ENCODE results near the gene SORBS1. TPM values are rescaled to one million over a fixed set of nuclear protein-coding genes. Genes with fewer than 3 reads are reported as not detected.

SORBS1 gene
- total RNA-seq, 1 experiment from 2014 or later, result 39.9 TPM

GRCh38 chr10:95434583-95434982, 126.6 kb downstream of the SORBS1 start:
- Mint-ChIP-seq H3K27ac (peak overlapping the region; percentile 40), H3K27me3 (ENCODE audit: low read depth) (no peaks in the 10 kb centered on the region), H3K9me3 (no peaks in the 10 kb centered on the region), H3K36me3 (peaks cover 8% of the 10 kb centered on the region), H3K4me1 (peaks cover 2% of the 10 kb centered on the region; the same call in 1 of the 2 replicates), H3K4me3 (no peak overlapping the region)
- ATAC-seq (no peak), DNase-seq (ENCODE audit: low spot score) (no peak)
- TF ChIP-seq ZNF317 (CRISPR knock-in tag; IDR thresholded peaks at IDR 0.05; ENCODE audit: borderline replicate concordance, low read depth) (no peak), RELA (CRISPR knock-in tag; IDR thresholded peaks at IDR 0.05; ENCODE audit: borderline replicate concordance) (no peak), HMGXB4 (CRISPR knock-in tag; IDR thresholded peaks at IDR 0.05) (no peak), ZNF671 (CRISPR knock-in tag; IDR thresholded peaks at IDR 0.05) (no peak)
- POLR2A ChIA-PET, result no interaction called here
- CTCF ChIA-PET, result interaction anchor here (2.9 to 8.2 kb wide), 2 partner anchors 11 to 167 kb away, joined by 11 to 166 read pairs; no protein-coding TSS in a partner anchor

GRCh38 chr10:95431900-95432342, 129.2 kb downstream of the SORBS1 start:
- Mint-ChIP-seq H3K27me3 (ENCODE audit: low read depth) (no peaks in the 10 kb centered on the region), H3K9me3 (no peaks in the 10 kb centered on the region), H3K36me3 (peaks cover 3% of the 10 kb centered on the region; the same call in 1 of the 2 replicates), H3K4me1 (peaks cover 2% of the 10 kb centered on the region; the same call in 1 of the 2 replicates), H3K27ac (peak overlapping the region; percentile 63; the same call in 1 of the 2 replicates), H3K4me3 (no peak overlapping the region)
- ATAC-seq (no peak), DNase-seq (ENCODE audit: low spot score) (no peak)
- ChIA-PET POLR2A (interaction anchor here (1.0 kb wide), 1 partner anchor 46 kb away, joined by 3 read pairs; no protein-coding TSS in a partner anchor), CTCF (interaction anchor here (0.6 to 8.2 kb wide), 6 partner anchors 14 to 170 kb away, joined by 3 to 166 read pairs (median 32); no protein-coding TSS in a partner anchor)
- TF ChIP-seq ZNF281 (CRISPR knock-in tag; IDR thresholded peaks at IDR 0.05) (no peak), JUN (CRISPR knock-in tag; IDR thresholded peaks at IDR 0.05) (no peak), ATF6 (CRISPR knock-in tag; IDR thresholded peaks at IDR 0.05) (no peak)

- Mint-ChIP-seq H3K4me3 (no peak overlapping the region), H3K27ac (no peak overlapping the region), H3K4me1 (peaks cover 2% of the 10 kb centered on the region; the same call in 1 of the 2 replicates), H3K36me3 (no peaks in the 10 kb centered on the region), H3K9me3 (no peaks in the 10 kb centered on the region), H3K27me3 (ENCODE audit: low read depth) (no peaks in the 10 kb centered on the region)
- TF ChIP-seq ZBTB21 (CRISPR knock-in tag; IDR thresholded peaks at IDR 0.05; ENCODE audit: borderline replicate concordance) (0 out of 2 replicates have a peak, but pooled peaks have one; percentile 27), CTCF (IDR thresholded peaks at IDR 0.05) (peak; percentile 96), EMX1 (CRISPR knock-in tag; IDR thresholded peaks at IDR 0.05) (no peak), ZNF416 (CRISPR knock-in tag; IDR thresholded peaks at IDR 0.05) (no peak)
- POLR2A ChIA-PET, result interaction anchor here (0.6 to 1.2 kb wide), 2 partner anchors 37 to 565 kb away, joined by 3 read pairs; no protein-coding TSS in a partner anchor
- DNase-seq (ENCODE audit: low spot score) (peak; percentile 55), ATAC-seq (peak; percentile 96)
- CTCF ChIA-PET, result interaction anchor here (0.5 to 8.2 kb wide), 42 partner anchors 9 to 1028 kb away, joined by 3 to 166 read pairs (median 5); partner anchors contain the start of genes SORBS1, TBC1D12 and TCTN3
Observed at GRCh38 chr10:95430231-95430951, 130.8 kb downstream of the SORBS1 start.

Measured in WTC11 (cell line).